PC-9 (cell line): ENCODE measurements around the gene BCKDHB. TPM values are rescaled to one million over a fixed set of nuclear protein-coding genes. Genes with fewer than 3 reads are reported as not detected.

ENCODE experiments used
- BruUV-seq: library from RNA; stranded (reverse); fragments of 400-500 nt; replicated peaks from 2 replicates; lab custom pipeline; 2021; lab: Mats Ljungman, UMichigan
- CTCF ChIA-PET: fragments of 300-600 bp; sonication (Branson Sonifier 250); formaldehyde crosslinking; loops from one replicate; lab custom pipeline; 2022; ENCODE audit warnings: antibody characterized with exemption; lab: Charles Lee
- POLR2A ChIA-PET: fragments of 300-600 bp; sonication (Branson Sonifier 250); formaldehyde crosslinking; loops from one replicate; lab custom pipeline; 2022; ENCODE audit warnings: antibody characterized with exemption; ENCODE audit not compliant: unreplicated experiment; lab: Charles Lee
- DNase-seq, 2 experiments: peaks; one replicate each; pipeline versions ENCODE4 v3.0.0 to v3.0.0-alpha.2; 2015 to 2022; ENCODE audit warnings: mixed read lengths in 1 of 2
- H2AFZ ChIP-seq: fragments of 200-600 bp; sonication (generic); 2 replicates; pipeline ENCODE4 v1.8.1; 2017; ENCODE audit warnings: antibody characterized with exemption
- H3F3A ChIP-seq: fragments of 200-600 bp; sonication (generic); 2 replicates; pipeline ENCODE4 v1.8.1; 2017; ENCODE audit warnings: antibody characterized with exemption, mild to moderate bottlenecking, low read depth; ENCODE audit not compliant: insufficient read depth
- H3K27ac ChIP-seq: fragments of 200-600 bp; sonication (generic); 2 replicates; pipeline ENCODE4 v1.6.1; 2016; ENCODE audit warnings: mixed run types
- H3K27me3 ChIP-seq: fragments of 200-600 bp; sonication (generic); 2 replicates; pipeline ENCODE4 v1.6.1; 2016; ENCODE audit warnings: low read depth, mixed run types; ENCODE audit not compliant: insufficient read depth
- H3K36me3 ChIP-seq: fragments of 200-600 bp; sonication (generic); 2 replicates; pipeline ENCODE4 v1.6.1; 2016; ENCODE audit warnings: low read depth, mixed run types
- H3K4me1 ChIP-seq: fragments of 200-600 bp; sonication (generic); replicated peaks from 2 replicates; pipeline ENCODE4 v1.6.1; 2016; ENCODE audit warnings: mixed run types; ENCODE audit not compliant: insufficient read depth
- H3K4me2 ChIP-seq: fragments of 200-600 bp; sonication (generic); 2 replicates; pipeline ENCODE4 v1.6.1; 2017; ENCODE audit warnings: mixed run types
- H3K4me3 ChIP-seq: fragments of 200-600 bp; sonication (generic); 2 replicates; pipeline ENCODE4 v1.6.1; 2016; ENCODE audit warnings: mixed run types
- H3K79me2 ChIP-seq: fragments of 200-600 bp; sonication (generic); 2 replicates; pipeline ENCODE4 v1.6.1; 2017; ENCODE audit warnings: low read depth, mixed run types
- H3K9me2 ChIP-seq: fragments of 200-600 bp; sonication (generic); 2 replicates; pipeline ENCODE4 v1.8.1; 2017; ENCODE audit warnings: mild to moderate bottlenecking; ENCODE audit not compliant: insufficient read depth
- H3K9me3 ChIP-seq: fragments of 200-600 bp; sonication (generic); 2 replicates; pipeline ENCODE4 v1.8.1; 2016; ENCODE audit warnings: low read depth; ENCODE audit not compliant: insufficient read depth
- H4K20me1 ChIP-seq: fragments of 200-600 bp; sonication (generic); 2 replicates; pipeline ENCODE4 v1.8.1; 2017; ENCODE audit not compliant: insufficient read depth
- CTCF ChIP-seq: fragments of 200-600 bp; sonication (generic); conservative IDR thresholded peaks from 2 replicates; pipeline ENCODE4 v1.6.1; 2017; ENCODE audit warnings: mixed run types, antibody characterized with exemption, mild to moderate bottlenecking, moderate library complexity
- EZH2 ChIP-seq: fragments of 200-600 bp; sonication (generic); IDR thresholded peaks from 2 replicates; pipeline ENCODE4 v1.8.0; 2017; ENCODE audit warnings: antibody characterized with exemption, low read depth
- intact Hi-C: fragments of 100-400 bp; cut with micrococcal nuclease; formaldehyde crosslinking; loops from one replicate; pipeline ENCODE4 v1.10.0; 2022; ENCODE audit not compliant: unreplicated experiment
- total RNA-seq: library from RNA; stranded (reverse); gene quantifications from 2 replicates; pipeline ENCODE4 v1.2.3, GENCODE V29; 2021

BCKDHB gene
- total RNA-seq, 1 experiment from 2014 or later = 29.7 TPM

GRCh38 chr6:80163754-80164187 lies 57.3 kb downstream of the BCKDHB start:
- ChIA-PET POLR2A (interaction anchor here (0.6 kb wide), 1 partner anchor 275 kb away, joined by 3 read pairs; no protein-coding TSS in a partner anchor), CTCF (no interaction called here)
- no peaks in the 10 kb centered on the region for H3K9me2 ChIP-seq
- H3K4me1 ChIP-seq = peaks cover 22% of the 10 kb centered on the region
- BruUV-seq = no TSS peak
- no peak for TF ChIP-seq CTCF
- no peak for TF ChIP-seq EZH2
- H3F3A ChIP-seq = peaks cover 16% of the 10 kb centered on the region
- no peaks in the 10 kb centered on the region for H3K27me3 ChIP-seq
- intact Hi-C loops = no loop called here
- peak overlapping the region; percentile 63 for H3K4me2 ChIP-seq
- H2AFZ ChIP-seq = no peak overlapping the region; the same call in 1 of the 2 replicates
- H3K36me3 ChIP-seq = no peaks in the 10 kb centered on the region
- peak overlapping the region; percentile 97 for H3K27ac ChIP-seq
- peak; percentile 17 to 70 for DNase-seq
- peaks cover 3% of the 10 kb centered on the region; the same call in 1 of the 2 replicates for H3K9me3 ChIP-seq
- H4K20me1 ChIP-seq = no peaks in the 10 kb centered on the region
- H3K4me3 ChIP-seq = peak overlapping the region; percentile 37; the same call in 1 of the 2 replicates
- peaks cover 8% of the 10 kb centered on the region; the same call in 1 of the 2 replicates for H3K79me2 ChIP-seq

GRCh38 chr6:80165143-80165542 lies 58.7 kb downstream of the BCKDHB start:
- peaks cover 3% of the 10 kb centered on the region; the same call in 1 of the 2 replicates for H3K9me3 ChIP-seq
- ChIA-PET POLR2A (interaction anchor here (0.7 kb wide), 1 partner anchor 273 kb away, joined by 5 read pairs; no protein-coding TSS in a partner anchor), CTCF (no interaction called here)
- TF ChIP-seq CTCF (no peak), EZH2 (no peak)
- peaks cover 22% of the 10 kb centered on the region for H3K4me1 ChIP-seq
- no peak overlapping the region for H3K4me2 ChIP-seq
- H3K9me2 ChIP-seq = no peaks in the 10 kb centered on the region
- no peaks in the 10 kb centered on the region for H3K36me3 ChIP-seq
- no peak for DNase-seq
- H3K4me3 ChIP-seq = no peak overlapping the region
- no peak overlapping the region for H2AFZ ChIP-seq
- no peaks in the 10 kb centered on the region for H4K20me1 ChIP-seq
- H3K79me2 ChIP-seq = peaks cover 8% of the 10 kb centered on the region; the same call in 1 of the 2 replicates
- no peaks in the 10 kb centered on the region for H3K27me3 ChIP-seq
- no TSS peak for BruUV-seq
- intact Hi-C loops = no loop called here
- peaks cover 16% of the 10 kb centered on the region for H3F3A ChIP-seq
- H3K27ac ChIP-seq = peak overlapping the region; percentile 97

GRCh38 chr6:80165819-80166218 lies 59.3 kb downstream of the BCKDHB start:
- POLR2A ChIA-PET = no interaction called here
- CTCF ChIA-PET = no interaction called here
- no peaks in the 10 kb centered on the region for H3K27me3 ChIP-seq
- no peak overlapping the region for H3K4me3 ChIP-seq
- H4K20me1 ChIP-seq = no peaks in the 10 kb centered on the region
- H2AFZ ChIP-seq = no peak overlapping the region
- BruUV-seq = no TSS peak
- intact Hi-C loops = no loop called here
- H3K4me2 ChIP-seq = no peak overlapping the region
- H3K9me3 ChIP-seq = peaks cover 3% of the 10 kb centered on the region; the same call in 1 of the 2 replicates
- peaks cover 22% of the 10 kb centered on the region for H3K4me1 ChIP-seq
- no peaks in the 10 kb centered on the region for H3K9me2 ChIP-seq
- H3K79me2 ChIP-seq = peaks cover 8% of the 10 kb centered on the region; the same call in 1 of the 2 replicates
- no peak overlapping the region for H3K27ac ChIP-seq
- no peak for DNase-seq
- TF ChIP-seq CTCF = no peak
- TF ChIP-seq EZH2 = no peak
- peaks cover 16% of the 10 kb centered on the region for H3F3A ChIP-seq
- H3K36me3 ChIP-seq = no peaks in the 10 kb centered on the region
